Measurements from ENCODE around the gene NOL7.

DNA sequence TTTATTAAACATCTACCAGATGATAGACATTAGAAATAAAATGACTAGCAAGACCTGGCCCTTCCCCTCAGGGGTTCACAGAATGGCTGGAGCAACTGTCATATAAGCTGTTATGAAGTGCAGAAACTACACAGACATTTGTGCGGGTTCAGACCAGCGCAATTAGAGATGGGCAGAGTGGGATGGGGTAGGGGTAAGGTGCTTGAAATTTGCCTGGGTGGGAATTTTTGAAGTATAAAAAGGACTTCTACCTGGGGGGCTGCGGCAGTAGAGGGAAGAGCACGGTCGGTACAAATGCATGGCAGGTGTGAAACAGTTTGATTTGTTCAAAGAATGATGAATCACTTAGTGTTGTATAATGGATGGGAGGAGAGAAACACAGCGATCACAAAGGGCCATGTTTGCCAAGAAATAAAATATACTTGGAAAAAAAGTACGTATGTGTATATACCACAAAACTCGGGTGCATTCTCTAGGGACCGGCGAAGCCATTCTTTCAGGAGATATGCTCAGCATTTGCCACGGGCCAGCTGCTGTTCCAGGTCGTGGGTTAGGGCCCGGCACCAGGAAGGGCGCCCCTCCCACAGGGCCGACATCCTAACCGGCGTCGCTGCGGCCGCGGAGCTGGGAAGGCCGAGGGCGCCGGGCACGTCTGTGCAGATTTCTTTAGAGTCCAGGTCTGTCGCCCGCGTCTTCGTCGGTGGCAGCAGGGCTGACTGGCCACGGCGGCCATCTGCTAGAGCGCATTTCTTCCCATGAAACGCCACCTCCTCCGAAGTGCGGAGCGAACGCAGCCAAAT, 809 bp upstream of the NOL7 start:
- TF ChIP-seq, protein P1, sequence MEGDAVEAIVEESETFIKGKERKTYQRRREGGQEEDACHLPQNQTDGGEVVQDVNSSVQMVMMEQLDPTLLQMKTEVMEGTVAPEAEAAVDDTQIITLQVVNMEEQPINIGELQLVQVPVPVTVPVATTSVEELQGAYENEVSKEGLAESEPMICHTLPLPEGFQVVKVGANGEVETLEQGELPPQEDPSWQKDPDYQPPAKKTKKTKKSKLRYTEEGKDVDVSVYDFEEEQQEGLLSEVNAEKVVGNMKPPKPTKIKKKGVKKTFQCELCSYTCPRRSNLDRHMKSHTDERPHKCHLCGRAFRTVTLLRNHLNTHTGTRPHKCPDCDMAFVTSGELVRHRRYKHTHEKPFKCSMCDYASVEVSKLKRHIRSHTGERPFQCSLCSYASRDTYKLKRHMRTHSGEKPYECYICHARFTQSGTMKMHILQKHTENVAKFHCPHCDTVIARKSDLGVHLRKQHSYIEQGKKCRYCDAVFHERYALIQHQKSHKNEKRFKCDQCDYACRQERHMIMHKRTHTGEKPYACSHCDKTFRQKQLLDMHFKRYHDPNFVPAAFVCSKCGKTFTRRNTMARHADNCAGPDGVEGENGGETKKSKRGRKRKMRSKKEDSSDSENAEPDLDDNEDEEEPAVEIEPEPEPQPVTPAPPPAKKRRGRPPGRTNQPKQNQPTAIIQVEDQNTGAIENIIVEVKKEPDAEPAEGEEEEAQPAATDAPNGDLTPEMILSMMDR (IDR thresholded peaks at IDR 0.05; ENCODE audit: extremely low read depth in 1 of 2, insufficient read depth in 1 of 2, low read depth in 1 of 2, low read length in 2 of 2) = no peak
- TF ChIP-seq POLR2A (IDR thresholded peaks at IDR 0.05; ENCODE audit: low read depth, low read length) (no peak), MYC (IDR thresholded peaks at IDR 0.05; ENCODE audit: low read depth, low read length) (no peak), EZH2 (IDR thresholded peaks at IDR 0.05; ENCODE audit: borderline replicate concordance, low read depth, low read length, severe bottlenecking) (no peak)
